ENCODE results near the gene VTN.

VTN gene

GRCh38 chr17:28317966-28318758, 51.9 kb downstream of the VTN start:
- DNase-seq, result no peak

Data from NCI-H1092 (cell line).